ENCODE data around the gene RBBP9.
"Not testable (repeated sequence)": the region's sequence is repeated elsewhere in the genome, so short reads cannot be mapped to it uniquely, and the experiment has no call there.

The RBBP9 gene

GRCh38 chr20:18496740-18497592 is at the start of gene RBBP9:
TSS of gene RBBP9 (minus strand) at chr20:18497225. CDS start at chr20:18497167, 58 bp downstream.
- ATAC-seq: peak; percentile 100
- peaks cover 10% of the 10 kb centered on the region for H3K4me1 Mint-ChIP-seq
- H3K27ac Mint-ChIP-seq: peak within 1 kb of the TSS; percentile 73
- H3K4me3 Mint-ChIP-seq: peak within 1 kb of the TSS; percentile 86
- no peaks in the 10 kb centered on the region for H3K9me3 Mint-ChIP-seq
- H3K36me3 Mint-ChIP-seq: peaks cover 15% of the 10 kb centered on the region
- peaks cover 6% of the 10 kb centered on the region for H3K27me3 Mint-ChIP-seq

DNA sequence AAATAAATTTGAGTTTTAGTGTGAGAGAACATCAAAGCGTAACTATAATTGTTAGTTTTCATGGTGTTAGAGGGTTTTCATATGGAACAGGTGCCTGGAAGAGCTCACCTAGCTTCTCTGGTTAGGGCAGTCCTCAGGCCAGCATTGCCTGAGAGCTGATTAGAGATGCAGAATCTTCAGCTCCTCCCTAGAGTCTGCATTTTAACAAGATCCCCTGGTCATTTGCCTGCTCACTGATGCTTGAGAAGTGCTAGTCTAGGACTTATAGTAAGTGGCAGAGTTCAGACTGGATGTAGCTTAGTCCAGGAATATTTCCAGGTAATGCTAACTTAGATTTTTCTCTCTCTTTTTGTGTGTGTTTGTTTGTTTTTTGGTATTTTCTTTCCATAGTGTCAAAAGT is 48.5 kb upstream of the RBBP9 start:
- Mint-ChIP-seq H3K4me1 (no peaks in the 10 kb centered on the region), H3K27me3 (no peaks in the 10 kb centered on the region), H3K4me3 (no peak overlapping the region), H3K9me3 (no peaks in the 10 kb centered on the region), H3K36me3 (peaks cover 77% of the 10 kb centered on the region), H3K27ac (no peak overlapping the region)
- no peak for ATAC-seq

- Mint-ChIP-seq H3K4me1 (no peaks in the 10 kb centered on the region), H3K4me3 (no peak overlapping the region), H3K27me3 (no peaks in the 10 kb centered on the region), H3K36me3 (peaks cover 84% of the 10 kb centered on the region), H3K27ac (no peak overlapping the region), H3K9me3 (no peaks in the 10 kb centered on the region)
- no peak for ATAC-seq
Measured at GRCh38 chr20:18543932-18544331, 46.9 kb upstream of the RBBP9 start.

- H3K9me3 Mint-ChIP-seq: no peaks in the 10 kb centered on the region
Measured at GRCh38 chr20:18543216-18543615, 46.2 kb upstream of the RBBP9 start.

DNA sequence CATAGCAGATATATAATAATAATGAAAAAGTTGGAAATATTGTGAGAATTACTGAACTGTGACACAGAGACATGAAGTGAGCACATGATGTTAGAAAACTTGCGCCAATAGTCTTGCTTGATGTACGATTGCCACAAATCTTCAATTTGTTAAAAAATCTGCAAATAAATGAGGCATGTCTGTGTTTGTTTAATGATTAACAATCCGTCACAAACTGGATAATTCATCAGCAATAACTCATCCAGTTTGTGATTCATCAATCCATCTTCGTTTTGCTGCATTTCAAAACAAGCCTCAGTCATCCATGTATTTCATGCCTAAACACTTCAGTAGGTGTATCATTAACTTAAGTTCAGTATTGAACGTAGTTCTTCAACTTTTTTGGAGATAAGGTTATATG is 44.7 kb upstream of the RBBP9 start:
- no peak for ATAC-seq
- no peaks in the 10 kb centered on the region for H3K4me1 Mint-ChIP-seq
- no peaks in the 10 kb centered on the region for H3K9me3 Mint-ChIP-seq
- no peak overlapping the region for H3K27ac Mint-ChIP-seq
- peaks cover 75% of the 10 kb centered on the region for H3K36me3 Mint-ChIP-seq
- H3K27me3 Mint-ChIP-seq: no peaks in the 10 kb centered on the region
- H3K4me3 Mint-ChIP-seq: no peak overlapping the region

More at GRCh38 chr20:18543216-18543615, 46.2 kb upstream of the RBBP9 start:
- Mint-ChIP-seq H3K4me1 (no peaks in the 10 kb centered on the region), H3K36me3 (peaks cover 83% of the 10 kb centered on the region), H3K27me3 (no peaks in the 10 kb centered on the region), H3K4me3 (no peak overlapping the region), H3K27ac (no peak overlapping the region)
- ATAC-seq: no peak

- H3K27ac Mint-ChIP-seq: no peak overlapping the region
- peaks cover 59% of the 10 kb centered on the region for H3K36me3 Mint-ChIP-seq
- H3K9me3 Mint-ChIP-seq: no peaks in the 10 kb centered on the region
- no peaks in the 10 kb centered on the region for H3K27me3 Mint-ChIP-seq
- H3K4me1 Mint-ChIP-seq: no peaks in the 10 kb centered on the region
- no peak overlapping the region for H3K4me3 Mint-ChIP-seq
- ATAC-seq: no peak
Measured at GRCh38 chr20:18537651-18538050, 40.6 kb upstream of the RBBP9 start.

DNA sequence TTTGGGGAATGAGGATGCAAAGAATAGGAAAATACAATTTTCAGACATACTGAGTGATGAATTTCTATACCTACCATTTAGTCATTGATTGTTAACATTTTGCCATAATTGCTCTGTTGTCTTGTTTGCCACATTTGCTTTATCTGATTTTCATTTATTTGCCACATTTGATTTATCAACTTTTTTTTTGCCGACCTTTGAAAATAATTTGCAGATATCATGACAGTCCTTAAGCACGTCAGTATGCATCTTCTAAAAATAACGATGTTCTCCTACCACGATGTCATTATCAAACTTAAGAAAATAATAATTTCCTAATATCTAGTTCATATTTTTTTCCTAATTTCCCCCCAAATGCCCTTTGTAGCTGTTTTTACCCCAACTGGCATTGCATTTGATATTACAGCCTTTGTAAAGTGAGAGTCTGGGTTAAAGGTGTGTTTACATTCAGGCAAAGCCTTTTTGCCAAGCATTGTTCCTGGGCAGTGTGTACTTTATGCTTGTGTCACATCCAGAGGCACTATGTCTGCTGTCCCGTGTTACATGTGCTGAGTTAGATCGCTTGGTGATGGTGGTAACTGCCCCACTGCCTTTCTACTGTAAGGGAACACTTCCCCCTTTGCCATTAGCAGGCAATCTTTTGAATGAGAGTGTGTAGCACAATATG is 37.1 kb upstream of the RBBP9 start:
- H3K27ac Mint-ChIP-seq: no peak overlapping the region
- no peak for ATAC-seq
- peaks cover 63% of the 10 kb centered on the region for H3K36me3 Mint-ChIP-seq
- H3K4me3 Mint-ChIP-seq: no peak overlapping the region
- H3K9me3 Mint-ChIP-seq: no peaks in the 10 kb centered on the region
- no peaks in the 10 kb centered on the region for H3K4me1 Mint-ChIP-seq
- no peaks in the 10 kb centered on the region for H3K27me3 Mint-ChIP-seq

- Mint-ChIP-seq H3K36me3 (peaks cover 68% of the 10 kb centered on the region), H3K4me3 (no peak overlapping the region), H3K27ac (no peak overlapping the region), H3K27me3 (no peaks in the 10 kb centered on the region), H3K9me3 (no peaks in the 10 kb centered on the region), H3K4me1 (no peaks in the 10 kb centered on the region)
- no peak for ATAC-seq
Measured at GRCh38 chr20:18533491-18533890, 36.5 kb upstream of the RBBP9 start.

DNA sequence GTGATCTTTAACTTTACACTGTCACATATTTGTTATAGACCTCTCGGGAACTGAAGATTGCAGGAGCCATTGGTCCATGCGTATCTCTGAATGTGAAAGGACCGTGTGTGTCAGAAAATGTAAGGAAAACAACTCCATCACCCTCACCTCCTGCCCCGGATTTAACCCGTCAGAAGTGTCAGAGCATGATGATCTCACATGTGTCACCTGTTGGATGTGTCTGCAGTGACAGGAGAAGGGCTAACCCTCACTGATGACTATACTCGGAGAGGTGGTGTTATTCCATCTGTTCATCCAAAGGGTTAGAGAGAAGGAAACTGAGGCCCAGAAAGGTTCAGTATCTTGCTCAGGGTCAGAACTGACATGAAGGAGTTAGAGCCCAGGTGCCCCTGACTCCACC is 35.6 kb upstream of the RBBP9 start:
- H3K4me3 Mint-ChIP-seq: no peak overlapping the region
- no peak for ATAC-seq
- H3K36me3 Mint-ChIP-seq: peaks cover 69% of the 10 kb centered on the region
- no peaks in the 10 kb centered on the region for H3K9me3 Mint-ChIP-seq
- H3K4me1 Mint-ChIP-seq: no peaks in the 10 kb centered on the region
- no peaks in the 10 kb centered on the region for H3K27me3 Mint-ChIP-seq
- no peak overlapping the region for H3K27ac Mint-ChIP-seq

- no peak overlapping the region for H3K4me3 Mint-ChIP-seq
- no peaks in the 10 kb centered on the region for H3K27me3 Mint-ChIP-seq
- peaks cover 73% of the 10 kb centered on the region for H3K36me3 Mint-ChIP-seq
- no peak overlapping the region for H3K27ac Mint-ChIP-seq
- ATAC-seq: no peak
- H3K9me3 Mint-ChIP-seq: no peaks in the 10 kb centered on the region
- H3K4me1 Mint-ChIP-seq: no peaks in the 10 kb centered on the region
Measured at GRCh38 chr20:18529041-18529440, 32.0 kb upstream of the RBBP9 start.

GRCh38 chr20:18527836-18528235 is 30.8 kb upstream of the RBBP9 start:
- Mint-ChIP-seq H3K27ac (no peak overlapping the region), H3K27me3 (no peaks in the 10 kb centered on the region), H3K4me1 (no peaks in the 10 kb centered on the region), H3K9me3 (no peaks in the 10 kb centered on the region), H3K4me3 (no peak overlapping the region), H3K36me3 (peaks cover 73% of the 10 kb centered on the region)
- no peak for ATAC-seq

GRCh38 chr20:18527339-18527738 is 30.3 kb upstream of the RBBP9 start:
- Mint-ChIP-seq H3K36me3 (peaks cover 68% of the 10 kb centered on the region), H3K4me1 (no peaks in the 10 kb centered on the region), H3K9me3 (no peaks in the 10 kb centered on the region), H3K4me3 (no peak overlapping the region), H3K27ac (no peak overlapping the region), H3K27me3 (no peaks in the 10 kb centered on the region)
- no peak for ATAC-seq

DNA sequence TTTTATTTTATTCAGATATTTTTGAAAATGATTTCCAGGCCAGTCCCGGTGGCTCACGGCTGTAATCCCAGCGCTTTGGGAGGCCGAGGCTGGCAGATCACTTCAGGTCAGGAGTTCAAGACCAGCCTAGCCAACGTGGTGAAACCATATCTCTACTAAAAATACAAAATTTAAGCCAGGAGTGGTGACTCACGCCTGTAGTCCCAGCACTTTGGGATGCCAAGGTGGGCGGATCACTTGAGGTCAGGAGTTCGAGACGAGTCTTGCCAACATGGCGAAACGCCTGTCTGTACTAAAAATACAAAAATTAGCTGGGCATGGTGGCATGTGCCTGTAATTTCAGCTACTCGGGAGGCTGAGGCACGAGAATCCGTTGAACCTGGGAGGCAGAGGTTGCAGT is 29.7 kb upstream of the RBBP9 start:
- not testable (repeated sequence) for ATAC-seq, H3K9me3 Mint-ChIP-seq, H3K27ac Mint-ChIP-seq, H3K4me3 Mint-ChIP-seq, H3K27me3 Mint-ChIP-seq, H3K4me1 Mint-ChIP-seq
- H3K36me3 Mint-ChIP-seq: peaks cover 62% of the 10 kb centered on the region

- peaks cover 46% of the 10 kb centered on the region for H3K36me3 Mint-ChIP-seq
- H3K27me3 Mint-ChIP-seq: no peaks in the 10 kb centered on the region
- no peaks in the 10 kb centered on the region for H3K4me1 Mint-ChIP-seq
- H3K4me3 Mint-ChIP-seq: no peak overlapping the region
- H3K9me3 Mint-ChIP-seq: no peaks in the 10 kb centered on the region
- no peak overlapping the region for H3K27ac Mint-ChIP-seq
- no peak for ATAC-seq
Measured at GRCh38 chr20:18524646-18525045, 27.6 kb upstream of the RBBP9 start.

GRCh38 chr20:18523066-18523465 is 26.0 kb upstream of the RBBP9 start:
- peaks cover 30% of the 10 kb centered on the region for H3K36me3 Mint-ChIP-seq
- H3K27me3 Mint-ChIP-seq: no peaks in the 10 kb centered on the region
- H3K4me1 Mint-ChIP-seq: no peaks in the 10 kb centered on the region
- ATAC-seq: no peak
- no peaks in the 10 kb centered on the region for H3K9me3 Mint-ChIP-seq
- H3K4me3 Mint-ChIP-seq: no peak overlapping the region
- H3K27ac Mint-ChIP-seq: no peak overlapping the region

DNA sequence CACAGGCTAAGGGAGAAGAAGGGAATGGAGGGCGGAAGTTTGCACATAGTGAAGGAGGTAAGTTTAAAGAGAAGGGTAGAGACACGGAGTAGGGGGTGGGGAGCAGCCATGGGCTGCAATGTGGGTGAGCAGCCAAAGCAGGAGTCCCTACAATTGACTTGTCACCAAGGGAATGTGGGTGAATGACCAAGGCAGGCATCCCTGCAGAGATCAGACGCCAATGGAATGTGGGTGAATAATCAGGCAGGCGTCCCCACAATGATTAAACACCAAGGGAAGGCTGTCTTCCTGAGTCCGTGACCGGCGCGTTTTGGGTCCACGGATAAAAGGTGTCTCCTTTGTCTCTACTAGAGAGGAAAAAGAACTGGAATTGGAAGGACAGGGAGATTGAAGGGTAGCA is 25.0 kb upstream of the RBBP9 start:
- H3K4me3 Mint-ChIP-seq: not testable (repeated sequence)

More for the DNA sequence above, 25.0 kb upstream of the RBBP9 start:
- not testable (repeated sequence) for H3K27me3 Mint-ChIP-seq, H3K9me3 Mint-ChIP-seq, H3K4me1 Mint-ChIP-seq, H3K27ac Mint-ChIP-seq, ATAC-seq
- peaks cover 24% of the 10 kb centered on the region for H3K36me3 Mint-ChIP-seq

All from stimulated activated memory B cell treated with anti-CD40 and anti-IgM and Interleukin-4, amounts not matched to agents 10 μg/mL and 1 μg/mL and 100 μg/mL, for 72 hours (primary cell).